Bronchial epithelial cell (primary cell): ENCODE measurements around the gene UBA1. TPM values are rescaled to one million over a fixed set of nuclear protein-coding genes. Genes with fewer than 3 reads are reported as not detected.
"Not testable (repeated sequence)": the region's sequence is repeated elsewhere in the genome, so short reads cannot be mapped to it uniquely, and the experiment has no call there.

Experiments
- DNase-seq: peaks from one replicate; pipeline ENCODE4 v3.0.0-alpha.2; 2010; ENCODE audit warnings: low read depth
- FAIRE-seq: peaks from 2 replicates; lab custom pipeline; 2011; peaks lifted over from hg19 to GRCh38; lab: Jason Lieb, UNC
- H3K27me3 ChIP-seq: 2 replicates; pipeline ENCODE4 v1.5.1; 2011; ENCODE audit warnings: low read length; ENCODE audit not compliant: control insufficient read depth, insufficient read depth
- H3K36me3 ChIP-seq: 2 replicates; pipeline ENCODE4 v1.5.1; 2011; ENCODE audit warnings: low read length; ENCODE audit not compliant: control insufficient read depth, insufficient read depth
- H3K4me3 ChIP-seq: 2 replicates; pipeline ENCODE4 v1.5.1; 2011; ENCODE audit warnings: mild to moderate bottlenecking, low read depth, low read length, control low read depth
- total RNA-seq: library from RNA; depleted of rRNA; stranded (reverse); fragments of >200 nt; gene quantifications from 2 replicates; pipeline ENCODE4 v1.2.1, GENCODE V29; 2014
- TF ChIP-seq, protein P1 (sequence below): IDR thresholded peaks from 2 replicates; pipeline ENCODE4 v1.5.1; 2011; ENCODE audit warnings: mild to moderate bottlenecking, moderate library complexity, low read length, control low read depth, inconsistent platforms; ENCODE audit not compliant: insufficient read depth, severe bottlenecking

The UBA1 gene
- total RNA-seq, 1 donor from 2014 or later = 87.4 TPM

DNA sequence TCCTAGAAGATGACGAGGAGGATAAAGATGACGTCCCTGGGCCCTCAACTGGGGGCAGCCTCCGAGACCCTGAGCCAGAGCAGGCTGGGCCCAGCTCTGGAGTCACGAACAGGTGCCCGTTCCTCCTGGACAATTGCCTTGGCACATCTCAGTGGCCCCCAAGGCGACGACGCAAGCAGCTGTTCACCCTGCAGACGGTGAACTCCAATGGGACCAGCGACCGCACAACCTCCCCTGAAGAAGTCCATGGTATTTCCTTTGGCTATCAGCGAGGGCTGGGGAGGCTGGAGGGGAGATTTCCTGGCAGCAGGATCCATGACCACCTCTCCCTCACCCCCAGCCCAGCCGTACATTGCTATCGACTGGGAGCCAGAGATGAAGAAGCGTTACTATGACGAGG lies 51.0 kb downstream of the UBA1 start:
- no peak overlapping the region for H3K4me3 ChIP-seq
- DNase-seq = no peak
- TF ChIP-seq, protein P1, sequence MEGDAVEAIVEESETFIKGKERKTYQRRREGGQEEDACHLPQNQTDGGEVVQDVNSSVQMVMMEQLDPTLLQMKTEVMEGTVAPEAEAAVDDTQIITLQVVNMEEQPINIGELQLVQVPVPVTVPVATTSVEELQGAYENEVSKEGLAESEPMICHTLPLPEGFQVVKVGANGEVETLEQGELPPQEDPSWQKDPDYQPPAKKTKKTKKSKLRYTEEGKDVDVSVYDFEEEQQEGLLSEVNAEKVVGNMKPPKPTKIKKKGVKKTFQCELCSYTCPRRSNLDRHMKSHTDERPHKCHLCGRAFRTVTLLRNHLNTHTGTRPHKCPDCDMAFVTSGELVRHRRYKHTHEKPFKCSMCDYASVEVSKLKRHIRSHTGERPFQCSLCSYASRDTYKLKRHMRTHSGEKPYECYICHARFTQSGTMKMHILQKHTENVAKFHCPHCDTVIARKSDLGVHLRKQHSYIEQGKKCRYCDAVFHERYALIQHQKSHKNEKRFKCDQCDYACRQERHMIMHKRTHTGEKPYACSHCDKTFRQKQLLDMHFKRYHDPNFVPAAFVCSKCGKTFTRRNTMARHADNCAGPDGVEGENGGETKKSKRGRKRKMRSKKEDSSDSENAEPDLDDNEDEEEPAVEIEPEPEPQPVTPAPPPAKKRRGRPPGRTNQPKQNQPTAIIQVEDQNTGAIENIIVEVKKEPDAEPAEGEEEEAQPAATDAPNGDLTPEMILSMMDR = no peak
- FAIRE-seq = no peak
- H3K27me3 ChIP-seq = no peaks in the 10 kb centered on the region
- peaks cover 2% of the 10 kb centered on the region for H3K36me3 ChIP-seq

DNA sequence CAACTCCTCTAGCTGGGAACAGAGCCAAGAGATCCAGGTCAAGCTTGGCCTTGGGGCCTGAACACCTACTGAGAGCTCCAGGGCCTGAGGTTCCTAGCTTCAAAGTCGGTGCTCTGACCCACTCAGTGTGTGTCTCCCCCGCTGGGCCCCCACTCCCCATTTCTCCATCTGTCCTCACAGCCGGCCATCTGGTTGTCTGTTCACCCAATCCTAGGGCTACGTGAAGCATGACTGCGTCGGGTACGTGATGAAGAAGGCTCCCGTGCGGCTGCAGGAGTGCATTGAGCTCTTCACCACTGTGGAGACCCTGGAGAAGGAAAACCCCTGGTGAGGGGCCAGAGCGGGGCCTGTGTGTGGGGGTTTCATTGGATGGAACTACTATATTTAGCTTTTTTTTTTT lies 51.5 kb downstream of the UBA1 start:
- H3K27me3 ChIP-seq = no peaks in the 10 kb centered on the region
- peaks cover 2% of the 10 kb centered on the region for H3K36me3 ChIP-seq
- no peak overlapping the region for H3K4me3 ChIP-seq
- FAIRE-seq (no peak), DNase-seq (no peak)
- TF ChIP-seq, protein P1 = no peak

DNA sequence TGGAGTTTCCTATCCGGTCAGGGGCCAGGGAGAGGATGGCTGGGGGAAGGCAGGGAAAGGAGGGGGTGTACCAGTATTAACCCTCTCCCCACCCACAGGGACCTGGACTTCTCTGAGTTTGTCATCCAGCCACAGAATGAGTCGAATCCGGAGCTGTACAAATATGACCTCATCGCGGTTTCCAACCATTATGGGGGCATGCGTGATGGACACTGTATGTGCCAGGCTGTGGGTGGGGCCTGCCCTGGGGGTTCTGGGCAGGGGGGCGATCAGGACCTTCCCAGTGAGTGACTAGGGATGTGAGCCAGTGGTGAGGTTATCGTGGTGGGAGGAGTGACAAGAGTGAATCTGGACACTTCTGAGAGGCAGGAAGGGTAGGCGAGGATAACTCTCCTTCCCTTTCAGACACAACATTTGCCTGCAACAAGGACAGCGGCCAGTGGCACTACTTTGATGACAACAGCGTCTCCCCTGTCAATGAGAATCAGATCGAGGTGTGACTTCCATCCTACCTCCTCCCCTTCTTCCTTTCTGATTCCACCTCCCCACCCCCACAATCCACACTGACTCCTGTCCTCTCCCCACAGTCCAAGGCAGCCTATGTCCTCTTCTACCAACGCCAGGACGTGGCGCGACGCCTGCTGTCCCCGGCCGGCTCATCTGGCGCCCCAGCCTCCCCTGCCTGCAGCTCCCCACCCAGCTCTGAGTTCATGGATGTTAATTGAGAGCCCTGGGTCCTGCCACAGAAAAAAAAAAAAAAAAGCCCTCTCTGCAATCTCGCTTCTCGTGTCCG lies 53.8 kb downstream of the UBA1 start:
- no peaks in the 10 kb centered on the region for H3K36me3 ChIP-seq
- no peaks in the 10 kb centered on the region for H3K27me3 ChIP-seq
- FAIRE-seq (peak; percentile 81), DNase-seq (peak; percentile 22)
- H3K4me3 ChIP-seq = no peak overlapping the region
- TF ChIP-seq, protein P1 = no peak

DNA sequence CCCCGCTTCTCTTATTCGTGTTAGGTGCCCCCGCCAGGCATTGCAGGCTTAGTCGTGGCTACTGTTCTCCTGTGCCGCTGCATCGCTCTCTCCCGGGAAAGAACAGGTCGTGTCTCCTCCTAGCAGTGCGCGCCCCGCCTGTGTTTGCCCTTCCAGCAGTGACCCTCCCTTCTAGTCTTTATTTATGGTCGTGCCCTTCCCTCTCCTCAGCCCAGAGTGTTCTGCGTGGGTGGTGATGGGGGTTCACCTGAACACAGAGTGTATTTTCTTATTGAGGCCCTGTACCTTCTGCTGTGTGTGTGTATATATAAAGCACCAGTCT lies 54.3 kb downstream of the UBA1 start:
- no peaks in the 10 kb centered on the region for H3K27me3 ChIP-seq
- no peaks in the 10 kb centered on the region for H3K36me3 ChIP-seq
- no peak for DNase-seq
- TF ChIP-seq, protein P1 = no peak
- no peak overlapping the region for H3K4me3 ChIP-seq
- no peak for FAIRE-seq

DNA sequence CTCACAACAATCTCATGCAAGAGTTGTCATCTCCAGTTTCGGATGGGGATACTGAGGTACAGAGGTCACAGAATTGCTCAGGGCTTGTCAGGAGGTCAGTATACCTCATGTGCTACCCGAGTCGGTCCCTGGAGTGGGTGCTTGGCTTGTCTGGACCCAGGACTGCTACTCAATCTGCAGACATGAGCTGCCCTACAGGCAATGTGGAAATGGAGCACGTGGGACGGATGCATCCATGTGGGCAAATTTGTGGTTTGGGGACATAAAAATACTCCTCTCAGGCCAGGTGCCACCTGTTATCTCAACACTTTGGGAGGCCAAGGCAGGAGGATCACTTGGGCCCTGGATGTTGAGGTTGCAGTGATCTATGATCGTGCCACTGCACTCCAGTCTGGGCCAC lies 54.9 kb downstream of the UBA1 start:
- TF ChIP-seq, protein P1 = no peak
- H3K36me3 ChIP-seq = no peaks in the 10 kb centered on the region
- no peak for DNase-seq
- H3K27me3 ChIP-seq = no peaks in the 10 kb centered on the region
- H3K4me3 ChIP-seq = no peak overlapping the region
- FAIRE-seq = no peak

DNA sequence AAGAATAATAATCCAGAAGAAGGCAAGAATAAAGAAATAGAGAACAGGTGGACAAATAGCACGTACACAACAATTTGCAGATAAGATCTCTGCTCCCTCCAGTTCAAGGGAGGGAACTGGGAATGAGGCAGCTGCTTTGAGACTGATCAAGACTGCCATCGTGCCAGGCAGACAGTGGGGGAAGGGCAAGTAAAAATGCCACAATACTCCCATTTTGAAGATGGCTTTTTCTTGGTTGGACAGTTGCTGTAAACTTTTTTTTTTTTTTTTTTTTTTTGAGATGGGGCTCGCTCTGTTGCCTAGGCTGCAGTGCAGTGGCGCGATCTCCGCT lies 56.4 kb downstream of the UBA1 start:
- Histone ChIP-seq H3K4me3 (no peak overlapping the region), H3K27me3 (no peaks in the 10 kb centered on the region), H3K36me3 (no peaks in the 10 kb centered on the region)
- TF ChIP-seq, protein P1 = no peak
- no peak for FAIRE-seq
- no peak for DNase-seq

DNA sequence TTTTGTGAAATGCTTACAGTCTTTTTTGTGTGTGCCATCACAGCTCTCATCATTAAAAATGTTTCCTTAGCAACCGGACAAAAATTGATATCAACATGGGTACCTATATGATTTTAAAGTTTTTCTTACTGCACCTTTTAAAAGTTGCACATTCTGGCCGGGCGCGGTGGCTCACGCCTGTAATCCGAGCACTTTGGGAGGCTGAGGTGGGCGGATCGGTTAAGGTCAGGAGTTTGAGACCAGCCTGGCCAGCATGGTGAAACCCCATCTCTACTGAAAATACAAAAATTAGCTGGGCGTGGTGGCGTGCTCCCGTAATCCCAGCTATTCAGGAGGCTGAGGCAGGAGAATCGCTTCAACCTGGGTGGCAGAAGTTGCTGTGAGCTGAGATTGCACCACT lies 64.0 kb downstream of the UBA1 start:
- DNase-seq, H3K27me3 ChIP-seq, H3K36me3 ChIP-seq, H3K4me3 ChIP-seq, FAIRE-seq: not testable (repeated sequence)
